Body of pancreas (tissue), 4 donors: Measurements from ENCODE around the gene SLC4A1AP.

Experiments used
- POLR2A ChIP-seq, 3 donors: fragments of 450-650 bp; IDR thresholded peaks; one replicate each; pipeline ENCODE4 v1.6.1; 2016; ENCODE audit warnings: antibody characterized with exemption in 3 of 3, mild to moderate bottlenecking in 2 of 3
- TF ChIP-seq, protein P1 (sequence below), 7 experiments: fragments of 450-650 bp in 4 of 7; fragments of 200-600 bp in 3 of 7; sonication (generic) in 3 of 7; IDR thresholded peaks; one replicate each; pipeline ENCODE4 v1.5.1; 2016 to 2019; ENCODE audit warnings: antibody characterized with exemption in 7 of 7

DNA sequence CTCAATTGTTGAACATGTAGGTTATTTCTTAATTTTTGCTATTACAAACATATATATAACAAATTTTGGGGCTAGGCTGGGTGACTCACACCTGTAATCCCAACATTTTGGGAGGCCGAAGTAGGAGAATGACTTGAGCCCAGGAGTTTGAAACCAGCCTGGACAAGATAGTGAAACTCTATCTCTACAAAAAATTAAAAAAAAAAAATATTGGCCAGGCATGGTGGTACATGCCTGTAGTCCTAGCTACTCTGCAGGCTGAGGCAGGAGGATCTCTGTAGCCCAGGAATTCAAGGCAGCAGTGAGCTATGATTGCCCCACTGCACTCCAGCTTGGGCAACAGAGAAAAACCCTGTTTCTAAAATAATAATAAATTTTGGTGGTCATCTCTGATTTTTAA, 23.5 kb downstream of the SLC4A1AP start:
- TF ChIP-seq, protein P1, sequence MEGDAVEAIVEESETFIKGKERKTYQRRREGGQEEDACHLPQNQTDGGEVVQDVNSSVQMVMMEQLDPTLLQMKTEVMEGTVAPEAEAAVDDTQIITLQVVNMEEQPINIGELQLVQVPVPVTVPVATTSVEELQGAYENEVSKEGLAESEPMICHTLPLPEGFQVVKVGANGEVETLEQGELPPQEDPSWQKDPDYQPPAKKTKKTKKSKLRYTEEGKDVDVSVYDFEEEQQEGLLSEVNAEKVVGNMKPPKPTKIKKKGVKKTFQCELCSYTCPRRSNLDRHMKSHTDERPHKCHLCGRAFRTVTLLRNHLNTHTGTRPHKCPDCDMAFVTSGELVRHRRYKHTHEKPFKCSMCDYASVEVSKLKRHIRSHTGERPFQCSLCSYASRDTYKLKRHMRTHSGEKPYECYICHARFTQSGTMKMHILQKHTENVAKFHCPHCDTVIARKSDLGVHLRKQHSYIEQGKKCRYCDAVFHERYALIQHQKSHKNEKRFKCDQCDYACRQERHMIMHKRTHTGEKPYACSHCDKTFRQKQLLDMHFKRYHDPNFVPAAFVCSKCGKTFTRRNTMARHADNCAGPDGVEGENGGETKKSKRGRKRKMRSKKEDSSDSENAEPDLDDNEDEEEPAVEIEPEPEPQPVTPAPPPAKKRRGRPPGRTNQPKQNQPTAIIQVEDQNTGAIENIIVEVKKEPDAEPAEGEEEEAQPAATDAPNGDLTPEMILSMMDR (IDR thresholded peaks at IDR 0.05), result no peak
- TF ChIP-seq POLR2A (IDR thresholded peaks at IDR 0.05), result no peak
